Sigmoid colon (tissue), 7 donors: Measurements from ENCODE around the gene FEM1A. TPM values are rescaled to one million over a fixed set of nuclear protein-coding genes. Genes with fewer than 3 reads are reported as not detected.

ENCODE experiments used
- DNase-seq: peaks from one replicate; pipeline ENCODE4 v3.0.0-alpha.2; 2019
- H3K27ac ChIP-seq, 4 donors: fragments of 200-600 bp; sonication (generic); one replicate each; pipeline ENCODE4 v1.5.1; 2016 to 2019; ENCODE audit warnings: mild to moderate bottlenecking in 1 of 4
- H3K27me3 ChIP-seq, 3 donors: fragments of 200-600 bp; sonication (generic); one replicate each; pipeline ENCODE4 v1.5.1; 2019; ENCODE audit warnings: mild to moderate bottlenecking in 1 of 3
- H3K36me3 ChIP-seq, 4 donors: fragments of 200-600 bp; sonication (generic); one replicate each; pipeline ENCODE4 v1.5.1; 2016 to 2019
- H3K4me1 ChIP-seq, 4 donors: fragments of 200-600 bp; sonication (generic); one replicate each; pipeline ENCODE4 v1.5.1; 2017 to 2019
- H3K4me3 ChIP-seq, 4 donors: fragments of 200-600 bp; sonication (generic); one replicate each; pipeline ENCODE4 v1.5.1; 2017 to 2019; ENCODE audit warnings: mild to moderate bottlenecking in 2 of 4, moderate library complexity in 1 of 4
- H3K9me3 ChIP-seq, 4 donors: fragments of 200-600 bp in 3 of 4; sonication (generic) in 3 of 4; one replicate each; pipeline versions ENCODE4 v1.5.1 to v1.6.1; 2013 to 2019
- EP300 ChIP-seq, 4 donors: sonication (generic); formaldehyde crosslinking; IDR thresholded peaks; one replicate each; pipeline ENCODE4 v1.6.1; 2017; ENCODE audit warnings: antibody characterized with exemption in 4 of 4
- POLR2A ChIP-seq, 2 donors: fragments of 450-650 bp; IDR thresholded peaks; one replicate each; pipeline ENCODE4 v1.6.1; 2016; ENCODE audit warnings: antibody characterized with exemption in 2 of 2, mild to moderate bottlenecking in 2 of 2, moderate library complexity in 2 of 2
- POLR2AphosphoS5 ChIP-seq, 4 donors: sonication (generic); formaldehyde crosslinking; IDR thresholded peaks; one replicate each; pipeline ENCODE4 v1.6.1; 2017; ENCODE audit warnings: antibody characterized with exemption in 4 of 4
- WGBS, 2 donors: extraction: QIAGEN DNeasy Blood & Tissue Kit; methylation state at CpG; one replicate each; pipeline ENCODE4 v1.1.7; 2013; 5-methylcytosine and 5-hydroxymethylcytosine counted together
- intact Hi-C: fragments of 100-400 bp; cut with DNase I; formaldehyde crosslinking; loops from one replicate; pipeline ENCODE4 v1.15.1; 2023
- polyA plus RNA-seq, 3 donors: library from polyadenylated mRNA; stranded (reverse); fragments of 200-250 nt; gene quantifications; one replicate each; pipeline ENCODE4 v1.2.3, GENCODE V29; 2013
- small RNA-seq, 3 donors: library from RNA; depleted of rRNA; stranded (forward); fragments of <200 nt; gene quantifications; one replicate each; pipeline ENCODE3, GENCODE V24; 2016
- total RNA-seq, 4 donors: library from RNA; depleted of rRNA; stranded (reverse); fragments of >200 nt; gene quantifications; one replicate each; pipeline ENCODE4 v1.1.0, GENCODE V29; 2016
- TF ChIP-seq, protein P1 (sequence below), 4 experiments: fragments of 450-650 bp in 3 of 4; fragments of 200-600 bp in 1 of 4; IDR thresholded peaks; one replicate each; pipeline ENCODE4 v1.5.1; 2016 to 2019; ENCODE audit warnings: antibody characterized with exemption in 4 of 4, mild to moderate bottlenecking in 3 of 4, moderate library complexity in 2 of 4
- donor health status: healthy with polysubstance abuse.
- donor health status: Bipolar disorder and iron deficiency.
- donor health status: healthy.

The FEM1A gene
- total and polyA plus RNA-seq, 7 donors: 3.0 to 12.9 (median 10.2) TPM

- intact Hi-C loops: no loop called here
- peaks cover 0 to 4% (median 0%) of the 10 kb centered on the region in 4 donors for H3K4me1 ChIP-seq
- H3K9me3 ChIP-seq: no peaks in the 10 kb centered on the region
- no peak overlapping the region for H3K4me3 ChIP-seq
- H3K27ac ChIP-seq: no peak overlapping the region
- TF ChIP-seq POLR2A (IDR thresholded peaks at IDR 0.05): no peak
- no peak for TF ChIP-seq EP300 (IDR thresholded peaks at IDR 0.05)
- TF ChIP-seq, protein P1, sequence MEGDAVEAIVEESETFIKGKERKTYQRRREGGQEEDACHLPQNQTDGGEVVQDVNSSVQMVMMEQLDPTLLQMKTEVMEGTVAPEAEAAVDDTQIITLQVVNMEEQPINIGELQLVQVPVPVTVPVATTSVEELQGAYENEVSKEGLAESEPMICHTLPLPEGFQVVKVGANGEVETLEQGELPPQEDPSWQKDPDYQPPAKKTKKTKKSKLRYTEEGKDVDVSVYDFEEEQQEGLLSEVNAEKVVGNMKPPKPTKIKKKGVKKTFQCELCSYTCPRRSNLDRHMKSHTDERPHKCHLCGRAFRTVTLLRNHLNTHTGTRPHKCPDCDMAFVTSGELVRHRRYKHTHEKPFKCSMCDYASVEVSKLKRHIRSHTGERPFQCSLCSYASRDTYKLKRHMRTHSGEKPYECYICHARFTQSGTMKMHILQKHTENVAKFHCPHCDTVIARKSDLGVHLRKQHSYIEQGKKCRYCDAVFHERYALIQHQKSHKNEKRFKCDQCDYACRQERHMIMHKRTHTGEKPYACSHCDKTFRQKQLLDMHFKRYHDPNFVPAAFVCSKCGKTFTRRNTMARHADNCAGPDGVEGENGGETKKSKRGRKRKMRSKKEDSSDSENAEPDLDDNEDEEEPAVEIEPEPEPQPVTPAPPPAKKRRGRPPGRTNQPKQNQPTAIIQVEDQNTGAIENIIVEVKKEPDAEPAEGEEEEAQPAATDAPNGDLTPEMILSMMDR (IDR thresholded peaks at IDR 0.05): no peak
- TF ChIP-seq POLR2AphosphoS5 (IDR thresholded peaks at IDR 0.05): no peak
- H3K27me3 ChIP-seq: no peaks in the 10 kb centered on the region
- 90 to 93% methylated on average over 7 of the region's 7 CpGs for WGBS, 2 donors
- peaks cover 0 to 60% (median 21%) of the 10 kb centered on the region in 4 donors for H3K36me3 ChIP-seq
- no peak for DNase-seq
These were observed 57.5 kb downstream of the FEM1A start for GRCh38 chr19:4849019-4849418.

Small RNA genes lying within 50 kb of the gene (small RNA-seq; reads per million reads assigned to genes)
- 0 reads per million in 3 donors for gene MIR7-3

Other genes with a start within 250 kb of the FEM1A start
- 1 to 10 TPM; 1.1 to 5.7 (median 1.6) TPM for gene SEMA6B, start 232.1 kb upstream of the FEM1A start, total RNA-seq
- 10 to 100 TPM in 1 of 3 donors, 1 to 10 TPM in 1, under 1 TPM in 1; 0.60 to 16.9 (median 4.7) TPM for gene SEMA6B, start 232.1 kb upstream of the FEM1A start, polyA plus RNA-seq
- 10 to 100 TPM; 18.9 to 25.2 (median 20.0) TPM for gene TNFAIP8L1, start 152.2 kb upstream of the FEM1A start, total RNA-seq
- gene TNFAIP8L1, start 152.2 kb upstream of the FEM1A start, polyA plus RNA-seq: 10 to 100 TPM in 1 of 3 donors, 1 to 10 TPM in 2; 3.7 to 17.1 (median 4.8) TPM
- 10 to 100 TPM; 25.7 to 37.4 (median 34.0) TPM for gene MYDGF, start 121.4 kb upstream of the FEM1A start, total RNA-seq
- 100 to 1,000 TPM in 1 of 3 donors, 10 to 100 TPM in 2; 34.2 to 200 (median 55.3) TPM for gene MYDGF, start 121.4 kb upstream of the FEM1A start, polyA plus RNA-seq
- gene DPP9, start 67.9 kb upstream of the FEM1A start, total RNA-seq: 10 to 100 TPM; 29.6 to 90.6 (median 40.5) TPM
- 10 to 100 TPM; 27.6 to 62.6 (median 31.7) TPM for gene DPP9, start 67.9 kb upstream of the FEM1A start, polyA plus RNA-seq
- gene TICAM1, start 40.0 kb downstream of the FEM1A start, total RNA-seq: 1 to 10 TPM; 3.9 to 5.3 (median 4.6) TPM
- 10 to 100 TPM; 17.4 to 49.0 (median 20.8) TPM for gene TICAM1, start 40.0 kb downstream of the FEM1A start, polyA plus RNA-seq
- 10 to 100 TPM; 20.3 to 34.2 (median 26.7) TPM for gene PLIN3, start 75.9 kb downstream of the FEM1A start, total RNA-seq
- gene PLIN3, start 75.9 kb downstream of the FEM1A start, polyA plus RNA-seq: 100 to 1,000 TPM; 111 to 191 (median 112) TPM
- 1 to 10 TPM in 1 of 4 donors, under 1 TPM in 1, not detected in 2; 0.27 to 1.1 TPM for gene ARRDC5, start 111.2 kb downstream of the FEM1A start, total RNA-seq
- 1 to 10 TPM in 1 of 3 donors, under 1 TPM in 1, not detected in 1; 0.60 to 1.1 TPM for gene ARRDC5, start 111.2 kb downstream of the FEM1A start, polyA plus RNA-seq
- gene UHRF1, start 117.8 kb downstream of the FEM1A start, total RNA-seq: 1 to 10 TPM in 3 of 4 donors, under 1 TPM in 1; 0.36 to 1.7 (median 1.4) TPM
- gene UHRF1, start 117.8 kb downstream of the FEM1A start, polyA plus RNA-seq: 10 to 100 TPM in 1 of 3 donors, 1 to 10 TPM in 2; 1.2 to 10.5 (median 2.1) TPM
- gene KDM4B, start 177.4 kb downstream of the FEM1A start, total RNA-seq: 10 to 100 TPM; 20.7 to 46.5 (median 28.8) TPM
- 10 to 100 TPM in 2 of 3 donors, 1 to 10 TPM in 1; 7.2 to 24.0 (median 11.3) TPM for gene KDM4B, start 177.4 kb downstream of the FEM1A start, polyA plus RNA-seq